Osteoblast (primary cell): ENCODE results near the gene ASIC3. TPM values are rescaled to one million over a fixed set of nuclear protein-coding genes. Genes with fewer than 3 reads are reported as not detected.
A peak's percentile ranks its signal among the peaks of the same experiment; 100 is the strongest.

Experiments
- DNase-seq: peaks from one replicate; pipeline ENCODE4 v3.0.0; 2011; ENCODE audit warnings: low spot score, mixed read lengths; ENCODE audit not compliant: insufficient read length; ENCODE audit errors: missing footprints
- H2AFZ ChIP-seq: 2 replicates; pipeline ENCODE4 v1.6.0; 2011; ENCODE audit warnings: mild to moderate bottlenecking, low read length
- H3K27ac ChIP-seq: 2 replicates; pipeline ENCODE4 v1.5.1; 2011; ENCODE audit warnings: mild to moderate bottlenecking, low read depth, low read length, moderate library complexity
- H3K27me3 ChIP-seq: 2 replicates; pipeline ENCODE4 v1.6.0; 2012; ENCODE audit warnings: mild to moderate bottlenecking, control low read depth, inconsistent platforms, low read length, moderate library complexity; ENCODE audit not compliant: insufficient read depth
- H3K36me3 ChIP-seq: 2 replicates; pipeline ENCODE4 v1.5.1; 2011; ENCODE audit warnings: mild to moderate bottlenecking, low read length, control low read depth, moderate library complexity; ENCODE audit not compliant: insufficient read depth
- H3K4me1 ChIP-seq: 2 replicates; pipeline ENCODE4 v1.5.1; 2011; ENCODE audit warnings: mild to moderate bottlenecking, low read length, control low read depth, moderate library complexity; ENCODE audit not compliant: insufficient read depth
- H3K4me2 ChIP-seq: 2 replicates; pipeline ENCODE4 v1.6.0; 2011; ENCODE audit warnings: mild to moderate bottlenecking, low read length; ENCODE audit not compliant: insufficient read depth
- H3K4me3 ChIP-seq: fragments of 200-600 bp; sonication (generic); 3 replicates; pipeline ENCODE4 v1.5.1; 2012; ENCODE audit warnings: mild to moderate bottlenecking, low read length, inconsistent platforms; ENCODE audit not compliant: insufficient read depth
- H3K79me2 ChIP-seq: 2 replicates; pipeline ENCODE4 v1.6.0; 2012; ENCODE audit warnings: mild to moderate bottlenecking, low read length, control low read depth, inconsistent platforms; ENCODE audit not compliant: insufficient read depth
- H3K9me3 ChIP-seq: 2 replicates; pipeline ENCODE4 v1.5.1; 2011; ENCODE audit warnings: low read depth, low read length, control low read depth
- H4K20me1 ChIP-seq: 2 replicates; pipeline ENCODE4 v1.6.0; 2012; ENCODE audit warnings: mild to moderate bottlenecking, low read length, control low read depth; ENCODE audit not compliant: insufficient read depth
- total RNA-seq: library from RNA; depleted of rRNA; stranded (reverse); fragments of >200 nt; gene quantifications from 2 replicates; pipeline ENCODE4 v1.2.3, GENCODE V29; 2012
- TF ChIP-seq, protein P1 (sequence below): IDR thresholded peaks from 2 replicates; pipeline ENCODE4 v1.5.1; 2011; ENCODE audit warnings: mild to moderate bottlenecking, low read depth, low read length, moderate library complexity; ENCODE audit errors: extremely low read depth

Gene ASIC3
- total RNA-seq, 1 donor = under 0.01 TPM

DNA sequence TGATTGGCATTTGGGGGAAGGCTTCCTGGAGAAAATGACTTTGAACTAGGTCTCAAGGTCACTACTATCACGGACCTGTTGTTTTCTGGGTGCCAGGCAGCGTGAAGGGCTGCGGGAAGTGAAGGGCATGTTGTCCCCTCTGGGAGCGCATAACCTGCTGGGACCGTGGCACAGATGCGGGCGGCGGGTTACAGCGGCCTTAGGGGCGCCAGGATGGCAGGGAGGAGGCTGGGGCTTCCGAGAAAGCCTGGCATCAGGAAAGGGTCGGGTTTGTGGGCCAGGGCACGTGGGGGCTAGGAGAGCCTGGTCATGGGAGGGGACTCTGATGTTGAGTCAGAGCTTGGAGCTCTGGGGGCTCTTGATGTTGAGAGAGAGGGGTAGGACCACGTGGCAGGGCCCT is 17.2 kb downstream of the ASIC3 start:
- Histone ChIP-seq H3K4me1 (peaks cover 23% of the 10 kb centered on the region), H3K27ac (no peak overlapping the region), H3K36me3 (peaks cover 51% of the 10 kb centered on the region), H4K20me1 (peaks cover 21% of the 10 kb centered on the region), H3K4me2 (no peak overlapping the region), H3K4me3 (no peak overlapping the region), H3K9me3 (no peaks in the 10 kb centered on the region), H3K79me2 (peaks cover 37% of the 10 kb centered on the region), H2AFZ (no peak overlapping the region), H3K27me3 (no peaks in the 10 kb centered on the region)
- no peak for DNase-seq
- TF ChIP-seq, protein P1, sequence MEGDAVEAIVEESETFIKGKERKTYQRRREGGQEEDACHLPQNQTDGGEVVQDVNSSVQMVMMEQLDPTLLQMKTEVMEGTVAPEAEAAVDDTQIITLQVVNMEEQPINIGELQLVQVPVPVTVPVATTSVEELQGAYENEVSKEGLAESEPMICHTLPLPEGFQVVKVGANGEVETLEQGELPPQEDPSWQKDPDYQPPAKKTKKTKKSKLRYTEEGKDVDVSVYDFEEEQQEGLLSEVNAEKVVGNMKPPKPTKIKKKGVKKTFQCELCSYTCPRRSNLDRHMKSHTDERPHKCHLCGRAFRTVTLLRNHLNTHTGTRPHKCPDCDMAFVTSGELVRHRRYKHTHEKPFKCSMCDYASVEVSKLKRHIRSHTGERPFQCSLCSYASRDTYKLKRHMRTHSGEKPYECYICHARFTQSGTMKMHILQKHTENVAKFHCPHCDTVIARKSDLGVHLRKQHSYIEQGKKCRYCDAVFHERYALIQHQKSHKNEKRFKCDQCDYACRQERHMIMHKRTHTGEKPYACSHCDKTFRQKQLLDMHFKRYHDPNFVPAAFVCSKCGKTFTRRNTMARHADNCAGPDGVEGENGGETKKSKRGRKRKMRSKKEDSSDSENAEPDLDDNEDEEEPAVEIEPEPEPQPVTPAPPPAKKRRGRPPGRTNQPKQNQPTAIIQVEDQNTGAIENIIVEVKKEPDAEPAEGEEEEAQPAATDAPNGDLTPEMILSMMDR = no peak

DNA sequence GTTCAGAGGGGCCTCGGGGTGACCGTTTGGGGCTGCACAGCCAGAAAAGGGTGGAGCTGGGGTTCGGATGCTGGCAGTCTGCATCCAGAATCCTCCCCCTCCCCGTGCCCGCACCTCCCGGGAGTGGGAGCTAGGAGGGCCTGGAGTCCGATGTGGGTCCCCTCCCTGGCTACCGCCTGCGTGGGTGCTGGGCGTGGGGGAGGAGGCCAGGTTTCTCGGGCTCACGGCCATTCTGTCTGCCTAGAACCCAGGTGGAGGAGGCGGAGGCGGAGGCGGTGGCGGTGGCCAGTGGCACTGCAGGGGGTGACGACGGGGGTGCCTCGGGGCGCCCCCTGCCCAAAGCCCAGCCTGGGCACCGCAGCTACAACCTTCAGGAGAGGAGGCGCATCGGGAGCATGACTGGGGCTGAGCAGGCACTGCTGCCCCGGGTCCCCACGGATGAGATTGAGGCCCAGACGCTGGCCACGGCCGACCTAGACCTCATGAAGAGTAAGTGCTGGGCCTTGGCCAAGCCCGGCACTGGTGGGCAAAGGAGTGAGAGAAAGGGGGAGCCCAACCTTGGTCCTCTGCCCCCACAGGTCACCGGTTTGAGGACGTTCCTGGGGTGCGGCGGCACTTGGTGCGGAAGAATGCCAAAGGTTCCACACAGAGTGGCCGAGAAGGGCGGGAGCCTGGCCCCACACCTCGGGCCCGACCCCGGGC is 18.1 kb downstream of the ASIC3 start:
- Histone ChIP-seq H4K20me1 (peaks cover 14% of the 10 kb centered on the region), H3K9me3 (no peaks in the 10 kb centered on the region), H3K27me3 (no peaks in the 10 kb centered on the region), H3K4me1 (peaks cover 14% of the 10 kb centered on the region), H3K36me3 (peaks cover 54% of the 10 kb centered on the region), H3K4me2 (no peak overlapping the region), H3K4me3 (no peak overlapping the region), H3K27ac (no peak overlapping the region), H2AFZ (no peak overlapping the region), H3K79me2 (peaks cover 28% of the 10 kb centered on the region)
- DNase-seq = no peak
- TF ChIP-seq, protein P1 = no peak

DNA sequence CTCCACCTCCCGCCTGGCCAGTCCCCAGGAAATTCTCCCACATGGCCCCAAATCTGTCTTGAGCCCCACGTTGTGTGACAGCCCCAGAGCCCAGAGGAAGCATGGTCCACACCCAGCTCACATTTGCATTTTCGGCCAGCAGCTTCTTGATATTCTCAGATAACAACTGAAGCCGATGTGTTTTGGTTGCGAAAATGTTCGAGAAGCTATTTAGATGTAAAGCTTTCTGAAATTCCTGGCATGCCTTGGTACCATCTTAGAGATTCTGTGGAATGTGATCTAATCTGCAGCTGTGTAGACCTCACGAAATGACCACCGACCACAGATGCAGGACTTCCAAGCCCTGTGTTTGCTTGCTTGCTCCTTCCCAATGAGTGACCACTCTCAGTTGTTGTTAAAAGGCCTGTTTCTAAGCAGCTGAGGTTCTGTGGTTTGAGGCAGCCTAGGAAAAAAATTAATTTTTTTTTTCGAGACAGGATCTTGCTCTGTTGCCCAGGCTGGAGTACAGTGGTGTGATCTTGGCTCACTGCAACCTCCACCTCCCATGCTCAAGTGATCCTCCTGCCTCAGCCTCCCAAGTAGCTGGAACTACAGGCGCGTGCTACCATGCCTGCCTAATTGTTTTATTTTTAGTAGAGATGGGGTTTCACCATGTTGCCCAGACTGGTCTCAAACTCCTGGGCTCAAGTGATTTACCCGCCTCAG is 19.9 kb downstream of the ASIC3 start:
- peaks cover 13% of the 10 kb centered on the region for H3K79me2 ChIP-seq
- H4K20me1 ChIP-seq = peaks cover 10% of the 10 kb centered on the region
- H3K4me2 ChIP-seq = no peak overlapping the region
- no peaks in the 10 kb centered on the region for H3K4me1 ChIP-seq
- no peak overlapping the region for H2AFZ ChIP-seq
- H3K36me3 ChIP-seq = peaks cover 66% of the 10 kb centered on the region
- no peak overlapping the region for H3K27ac ChIP-seq
- no peak for DNase-seq
- H3K9me3 ChIP-seq = no peaks in the 10 kb centered on the region
- no peak overlapping the region for H3K4me3 ChIP-seq
- H3K27me3 ChIP-seq = no peaks in the 10 kb centered on the region
- TF ChIP-seq, protein P1 = no peak

DNA sequence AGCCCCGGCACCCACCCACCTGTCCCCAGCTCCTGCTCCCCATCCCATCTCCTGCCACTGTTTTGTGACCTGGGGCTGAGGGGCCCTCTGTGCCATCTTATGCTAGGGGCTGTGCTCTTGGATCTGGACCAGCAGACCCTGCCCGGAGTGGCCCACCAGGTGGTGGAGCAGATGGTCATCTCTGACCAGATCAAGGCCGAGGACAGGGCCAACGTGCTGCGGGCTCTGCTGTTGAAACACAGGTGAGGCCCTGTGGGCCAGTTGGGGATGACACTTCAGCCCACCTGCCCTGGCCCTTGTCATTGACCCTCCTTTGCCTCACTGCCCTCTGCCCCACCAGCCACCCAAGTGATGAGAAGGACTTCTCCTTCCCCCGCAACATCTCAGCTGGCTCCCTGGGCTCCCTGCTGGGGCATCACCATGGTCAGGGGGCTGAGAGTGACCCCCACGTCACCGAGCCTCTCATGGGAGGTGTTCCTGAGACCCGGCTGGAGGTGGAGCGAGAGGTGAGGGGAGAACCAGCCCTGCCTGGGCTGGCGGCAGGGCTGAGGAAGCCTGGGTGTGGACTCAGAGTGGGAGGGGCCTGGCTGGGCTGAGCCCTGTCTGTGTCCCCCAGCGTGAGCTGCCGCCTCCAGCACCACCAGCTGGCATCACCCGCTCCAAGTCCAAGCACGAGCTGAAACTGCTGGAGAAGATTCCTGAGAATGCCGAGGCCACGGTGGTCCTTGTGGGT is 21.7 kb downstream of the ASIC3 start:
- peaks cover 5% of the 10 kb centered on the region for H4K20me1 ChIP-seq
- TF ChIP-seq, protein P1 = no peak
- no peaks in the 10 kb centered on the region for H3K27me3 ChIP-seq
- H3K36me3 ChIP-seq = peaks cover 68% of the 10 kb centered on the region
- H3K9me3 ChIP-seq = no peaks in the 10 kb centered on the region
- H3K4me2 ChIP-seq = no peak overlapping the region
- peak; percentile 84 for DNase-seq
- H3K79me2 ChIP-seq = peaks cover under 1% of the 10 kb centered on the region
- no peaks in the 10 kb centered on the region for H3K4me1 ChIP-seq
- H3K27ac ChIP-seq = no peak overlapping the region
- no peak overlapping the region for H2AFZ ChIP-seq
- no peak overlapping the region for H3K4me3 ChIP-seq
